Fibroblast of skin of left quadriceps (primary cell): Measurements from ENCODE around the gene TAMM41.
"Not testable (repeated sequence)": the region's sequence is repeated elsewhere in the genome, so short reads cannot be mapped to it uniquely, and the experiment has no call there.

Source experiments
- DNase-seq, 2 experiments: peaks; one replicate each; pipeline ENCODE4 v3.0.0-alpha.2; 2013; ENCODE audit warnings: low read depth in 2 of 2

Gene TAMM41

GRCh38 chr3:11814663-11815062 lies 32.0 kb downstream of the TAMM41 start:
- no peak for DNase-seq

GRCh38 chr3:11810276-11810675 lies 36.4 kb downstream of the TAMM41 start:
- peak in 1 of 2 experiments; percentile 24 for DNase-seq

GRCh38 chr3:11808231-11808630 lies 38.5 kb downstream of the TAMM41 start:
- no peak for DNase-seq

- DNase-seq, result peak; percentile 33 to 39
Observed at GRCh38 chr3:11807686-11808085, 39.0 kb downstream of the TAMM41 start.

- no peak for DNase-seq
Observed at GRCh38 chr3:11805716-11806115, 41.0 kb downstream of the TAMM41 start.

GRCh38 chr3:11803977-11804892 lies 42.5 kb downstream of the TAMM41 start:
- DNase-seq, result peak in 1 of 2 experiments; percentile 35

- no peak for DNase-seq
Observed at GRCh38 chr3:11799791-11800190, 46.9 kb downstream of the TAMM41 start.

GRCh38 chr3:11794927-11795326 lies 51.8 kb downstream of the TAMM41 start:
- no peak for DNase-seq

- DNase-seq, result no peak
Observed at GRCh38 chr3:11791339-11792200, 55.1 kb downstream of the TAMM41 start.

GRCh38 chr3:11789412-11789811 lies 57.3 kb downstream of the TAMM41 start:
- no peak for DNase-seq

GRCh38 chr3:11784971-11785377 lies 61.7 kb downstream of the TAMM41 start:
- no peak for DNase-seq

GRCh38 chr3:11780341-11780740 lies 66.3 kb downstream of the TAMM41 start:
- DNase-seq, result no peak

GRCh38 chr3:11779626-11780025 lies 67.1 kb downstream of the TAMM41 start:
- DNase-seq, result no peak

GRCh38 chr3:11778248-11778647 lies 68.4 kb downstream of the TAMM41 start:
- no peak for DNase-seq

- DNase-seq, result no peak
Observed at GRCh38 chr3:11776346-11776745, 70.3 kb downstream of the TAMM41 start.

GRCh38 chr3:11775493-11775892 lies 71.2 kb downstream of the TAMM41 start:
- no peak for DNase-seq

- peak; percentile 3 for DNase-seq
Observed at GRCh38 chr3:11774296-11774877, 72.3 kb downstream of the TAMM41 start.

- not testable (repeated sequence) for DNase-seq
Observed at GRCh38 chr3:11771931-11772330, 74.8 kb downstream of the TAMM41 start.

- peak; percentile 59 to 66 for DNase-seq
Observed at GRCh38 chr3:11770477-11771391, 76.0 kb downstream of the TAMM41 start.

GRCh38 chr3:11769704-11770476 lies 76.8 kb downstream of the TAMM41 start:
- DNase-seq, result no peak
